Measurements from ENCODE around the gene SEC11C.

The SEC11C gene

DNA sequence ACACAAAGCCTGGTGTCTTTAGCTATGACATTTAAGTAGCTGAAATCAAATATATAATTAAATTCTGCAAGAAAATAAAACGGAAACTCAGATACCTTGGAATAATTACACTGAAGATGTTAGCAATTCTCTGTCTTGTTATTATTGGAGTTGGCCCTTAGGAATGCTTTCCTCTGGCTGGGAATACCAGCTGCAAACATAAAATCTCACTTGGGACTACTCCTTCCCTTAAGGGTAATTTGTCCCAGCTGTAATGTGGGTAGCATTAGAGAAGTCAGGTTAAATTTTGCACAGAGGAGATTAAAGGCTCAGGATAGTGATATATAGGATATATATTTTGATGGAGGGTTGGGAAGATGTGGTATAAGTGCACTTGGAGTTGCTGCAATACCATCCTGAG is 43.0 kb downstream of the SEC11C start:
- H3K27ac ChIP-seq (ENCODE audit: low read length), result no peak overlapping the region
- no peaks in the 10 kb centered on the region for H3K4me1 ChIP-seq (ENCODE audit: low read length)
- H3K4me3 ChIP-seq (ENCODE audit: low read length), result no peak overlapping the region
- H3K9me3 ChIP-seq (ENCODE audit: insufficient read depth, low read length), result no peaks in the 10 kb centered on the region
- H3K4me2 ChIP-seq (ENCODE audit: low read length), result no peak overlapping the region
- TF ChIP-seq, protein P1, sequence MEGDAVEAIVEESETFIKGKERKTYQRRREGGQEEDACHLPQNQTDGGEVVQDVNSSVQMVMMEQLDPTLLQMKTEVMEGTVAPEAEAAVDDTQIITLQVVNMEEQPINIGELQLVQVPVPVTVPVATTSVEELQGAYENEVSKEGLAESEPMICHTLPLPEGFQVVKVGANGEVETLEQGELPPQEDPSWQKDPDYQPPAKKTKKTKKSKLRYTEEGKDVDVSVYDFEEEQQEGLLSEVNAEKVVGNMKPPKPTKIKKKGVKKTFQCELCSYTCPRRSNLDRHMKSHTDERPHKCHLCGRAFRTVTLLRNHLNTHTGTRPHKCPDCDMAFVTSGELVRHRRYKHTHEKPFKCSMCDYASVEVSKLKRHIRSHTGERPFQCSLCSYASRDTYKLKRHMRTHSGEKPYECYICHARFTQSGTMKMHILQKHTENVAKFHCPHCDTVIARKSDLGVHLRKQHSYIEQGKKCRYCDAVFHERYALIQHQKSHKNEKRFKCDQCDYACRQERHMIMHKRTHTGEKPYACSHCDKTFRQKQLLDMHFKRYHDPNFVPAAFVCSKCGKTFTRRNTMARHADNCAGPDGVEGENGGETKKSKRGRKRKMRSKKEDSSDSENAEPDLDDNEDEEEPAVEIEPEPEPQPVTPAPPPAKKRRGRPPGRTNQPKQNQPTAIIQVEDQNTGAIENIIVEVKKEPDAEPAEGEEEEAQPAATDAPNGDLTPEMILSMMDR (IDR thresholded peaks at IDR 0.05; ENCODE audit: low read depth, low read length), result no peak
- no peak for TF ChIP-seq EZH2phosphoT487 (IDR thresholded peaks at IDR 0.05; ENCODE audit: low read depth)
- H2AFZ ChIP-seq (ENCODE audit: low read depth, low read length), result no peak overlapping the region
- H3K9ac ChIP-seq (ENCODE audit: low read length), result no peak overlapping the region
- H3K27me3 ChIP-seq (ENCODE audit: low read depth, low read length), result no peaks in the 10 kb centered on the region
- no peaks in the 10 kb centered on the region for H3K79me2 ChIP-seq (ENCODE audit: low read length)
- H3K36me3 ChIP-seq (replicated peaks; ENCODE audit: low read depth, low read length), result no peaks in the 10 kb centered on the region
- H4K20me1 ChIP-seq (ENCODE audit: insufficient read depth, low read length), result no peaks in the 10 kb centered on the region

DNA sequence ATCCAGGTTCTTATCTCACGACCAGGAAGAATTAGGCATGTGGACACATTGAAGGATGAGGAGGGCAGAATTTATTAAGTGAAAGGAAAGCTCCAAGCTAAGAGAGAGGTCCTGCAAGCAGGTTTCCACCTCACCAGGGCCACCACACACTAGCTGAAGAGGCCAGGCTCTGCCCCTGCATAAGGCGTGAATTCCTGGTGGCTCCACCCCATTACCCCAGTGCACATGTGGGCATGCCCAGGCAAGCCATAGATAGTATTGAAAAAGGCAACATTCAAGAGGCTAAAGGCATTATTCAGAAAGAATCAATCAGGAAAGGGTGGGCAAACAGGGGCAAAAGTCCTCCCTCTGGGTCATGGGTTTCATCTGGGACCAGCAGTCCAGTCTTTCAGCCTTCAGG is 49.3 kb downstream of the SEC11C start:
- Histone ChIP-seq H3K4me2 (ENCODE audit: low read length) (no peak overlapping the region), H3K79me2 (ENCODE audit: low read length) (no peaks in the 10 kb centered on the region), H3K36me3 (replicated peaks; ENCODE audit: low read depth, low read length) (no peaks in the 10 kb centered on the region), H3K4me1 (ENCODE audit: low read length) (no peaks in the 10 kb centered on the region), H4K20me1 (ENCODE audit: insufficient read depth, low read length) (no peaks in the 10 kb centered on the region), H3K9me3 (ENCODE audit: insufficient read depth, low read length) (no peaks in the 10 kb centered on the region), H3K27me3 (ENCODE audit: low read depth, low read length) (no peaks in the 10 kb centered on the region), H3K9ac (ENCODE audit: low read length) (no peak overlapping the region), H3K4me3 (ENCODE audit: low read length) (no peak overlapping the region), H3K27ac (ENCODE audit: low read length) (no peak overlapping the region), H2AFZ (ENCODE audit: low read depth, low read length) (no peak overlapping the region)
- no peak for TF ChIP-seq EZH2phosphoT487 (IDR thresholded peaks at IDR 0.05; ENCODE audit: low read depth)
- TF ChIP-seq, protein P1 (IDR thresholded peaks at IDR 0.05; ENCODE audit: low read depth, low read length), result no peak

DNA sequence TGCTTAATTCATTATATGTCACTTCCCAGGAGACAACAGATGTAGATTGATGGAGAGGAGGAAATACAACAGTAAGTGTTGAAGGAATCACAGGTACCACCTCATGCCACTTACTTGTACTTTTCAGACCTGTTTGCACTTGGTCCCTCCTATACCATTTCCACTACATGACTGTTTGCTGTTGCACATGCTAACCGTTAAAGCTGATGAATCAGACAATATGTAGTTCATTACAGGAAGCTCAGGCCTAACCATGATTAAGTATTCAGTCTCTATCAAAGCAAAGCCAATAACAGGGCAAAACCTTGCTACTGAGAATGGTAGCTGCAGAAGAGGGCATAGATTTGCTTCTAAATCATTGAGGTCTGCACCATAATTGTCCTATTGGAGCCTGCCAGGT is 50.1 kb downstream of the SEC11C start:
- Histone ChIP-seq H3K4me1 (ENCODE audit: low read length) (no peaks in the 10 kb centered on the region), H3K36me3 (replicated peaks; ENCODE audit: low read depth, low read length) (no peaks in the 10 kb centered on the region), H3K4me2 (ENCODE audit: low read length) (no peak overlapping the region), H3K9ac (ENCODE audit: low read length) (no peak overlapping the region), H3K9me3 (ENCODE audit: insufficient read depth, low read length) (no peaks in the 10 kb centered on the region), H3K4me3 (ENCODE audit: low read length) (no peak overlapping the region), H3K27ac (ENCODE audit: low read length) (no peak overlapping the region), H3K79me2 (ENCODE audit: low read length) (no peaks in the 10 kb centered on the region), H4K20me1 (ENCODE audit: insufficient read depth, low read length) (no peaks in the 10 kb centered on the region), H2AFZ (ENCODE audit: low read depth, low read length) (no peak overlapping the region), H3K27me3 (ENCODE audit: low read depth, low read length) (no peaks in the 10 kb centered on the region)
- TF ChIP-seq EZH2phosphoT487 (IDR thresholded peaks at IDR 0.05; ENCODE audit: low read depth), result no peak
- TF ChIP-seq, protein P1 (IDR thresholded peaks at IDR 0.05; ENCODE audit: low read depth, low read length), result no peak

DNA sequence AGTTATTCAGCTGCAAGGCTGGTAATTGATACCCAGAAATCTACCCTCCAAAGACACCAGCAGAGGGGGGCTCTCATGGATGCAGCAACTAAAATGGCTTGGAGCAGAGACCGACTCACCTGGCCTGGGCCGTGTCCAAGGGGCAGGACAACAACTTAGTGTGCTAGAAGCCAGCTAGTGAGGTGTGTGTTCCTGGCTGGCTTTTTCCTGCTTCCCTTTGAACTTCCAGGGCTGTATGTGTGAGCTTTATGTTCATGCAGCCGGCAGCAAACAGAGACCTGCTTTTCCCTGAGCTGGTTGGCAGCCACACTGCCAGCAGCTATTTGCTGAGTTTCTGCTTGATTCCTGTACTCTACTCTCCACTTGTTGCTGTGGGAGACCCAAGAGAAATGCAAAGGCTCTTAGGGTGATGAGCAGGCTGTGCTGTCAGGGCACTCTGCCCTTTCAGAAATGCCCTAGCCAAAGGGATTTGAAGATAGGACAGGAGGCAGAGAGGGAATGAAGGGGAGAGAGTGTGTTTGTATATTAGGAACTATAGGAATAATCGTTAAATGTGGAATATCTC is 56.6 kb downstream of the SEC11C start:
- Histone ChIP-seq H2AFZ (ENCODE audit: low read depth, low read length) (no peak overlapping the region), H3K27me3 (ENCODE audit: low read depth, low read length) (peaks cover 16% of the 10 kb centered on the region; the same call in 1 of the 2 replicates), H3K9ac (ENCODE audit: low read length) (no peak overlapping the region), H3K36me3 (replicated peaks; ENCODE audit: low read depth, low read length) (no peaks in the 10 kb centered on the region), H3K4me2 (ENCODE audit: low read length) (no peak overlapping the region), H3K79me2 (ENCODE audit: low read length) (no peaks in the 10 kb centered on the region), H3K4me1 (ENCODE audit: low read length) (peaks cover 6% of the 10 kb centered on the region; the same call in 1 of the 2 replicates), H4K20me1 (ENCODE audit: insufficient read depth, low read length) (no peaks in the 10 kb centered on the region), H3K4me3 (ENCODE audit: low read length) (no peak overlapping the region), H3K27ac (ENCODE audit: low read length) (no peak overlapping the region), H3K9me3 (ENCODE audit: insufficient read depth, low read length) (no peaks in the 10 kb centered on the region)
- TF ChIP-seq, protein P1 (IDR thresholded peaks at IDR 0.05; ENCODE audit: low read depth, low read length), result no peak
- TF ChIP-seq EZH2phosphoT487 (IDR thresholded peaks at IDR 0.05; ENCODE audit: low read depth), result no peak

Data from OCI-LY3 (cell line).